HG02623 (cell line): ENCODE data around the gene IL2RA.
"Not testable (repeated sequence)": the region's sequence is repeated elsewhere in the genome, so short reads cannot be mapped to it uniquely, and the experiment has no call there.

Source experiments
- ATAC-seq: cut with Tn5 transposase; IDR thresholded peaks from one replicate; pipeline ENCODE4 v1.9.1; 2021; ENCODE audit warnings: moderate library complexity; ENCODE audit not compliant: unreplicated experiment

Gene IL2RA

DNA sequence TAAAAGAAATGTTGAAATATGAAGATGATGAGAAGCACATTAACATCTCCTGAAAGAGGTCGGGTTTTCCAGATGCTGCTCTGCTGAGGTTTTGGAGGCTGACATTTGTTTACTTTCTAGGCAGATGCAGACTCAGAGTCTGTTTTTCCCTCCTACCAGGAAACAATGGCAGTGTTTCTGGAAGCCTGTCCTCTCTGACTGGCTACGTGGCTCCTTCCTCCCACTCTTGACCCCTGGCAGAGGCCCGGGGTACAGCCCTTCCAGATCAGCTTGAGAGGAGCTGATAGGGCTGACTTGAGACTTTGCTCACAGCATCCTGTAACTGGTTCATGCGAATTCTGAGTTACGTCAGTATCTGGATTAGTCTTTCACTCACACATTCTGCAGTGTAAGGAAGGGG, 43.7 kb downstream of the IL2RA start:
- ATAC-seq, result no peak

DNA sequence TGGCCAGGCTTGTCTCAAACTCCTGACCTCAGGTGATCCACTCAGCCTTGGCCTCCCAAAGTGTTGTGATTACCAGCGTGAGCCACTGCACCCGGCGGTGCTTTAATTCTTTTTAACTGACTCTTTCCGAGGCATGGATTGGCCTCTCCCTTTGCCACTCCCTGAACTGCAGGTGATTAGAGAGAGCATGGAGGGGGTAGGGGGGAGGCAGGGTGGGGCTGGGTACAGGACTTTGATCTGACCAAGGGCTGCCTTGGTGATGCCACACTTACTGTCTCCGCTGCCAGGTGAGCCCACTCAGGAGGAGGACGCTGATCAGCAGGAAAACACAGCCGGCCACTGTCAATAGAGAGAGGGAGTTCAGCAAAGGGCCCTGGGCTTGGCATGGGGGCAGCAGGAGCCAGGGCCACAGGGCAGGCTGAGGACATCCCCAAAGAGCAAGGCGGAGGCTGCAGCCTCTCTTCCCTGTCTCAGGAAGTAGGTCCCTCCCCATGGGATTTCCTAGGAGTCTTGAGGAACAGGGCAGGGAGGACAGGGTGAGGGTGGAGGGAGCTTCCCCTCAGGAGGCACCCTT, 44.3 kb downstream of the IL2RA start:
- ATAC-seq, result no peak

DNA sequence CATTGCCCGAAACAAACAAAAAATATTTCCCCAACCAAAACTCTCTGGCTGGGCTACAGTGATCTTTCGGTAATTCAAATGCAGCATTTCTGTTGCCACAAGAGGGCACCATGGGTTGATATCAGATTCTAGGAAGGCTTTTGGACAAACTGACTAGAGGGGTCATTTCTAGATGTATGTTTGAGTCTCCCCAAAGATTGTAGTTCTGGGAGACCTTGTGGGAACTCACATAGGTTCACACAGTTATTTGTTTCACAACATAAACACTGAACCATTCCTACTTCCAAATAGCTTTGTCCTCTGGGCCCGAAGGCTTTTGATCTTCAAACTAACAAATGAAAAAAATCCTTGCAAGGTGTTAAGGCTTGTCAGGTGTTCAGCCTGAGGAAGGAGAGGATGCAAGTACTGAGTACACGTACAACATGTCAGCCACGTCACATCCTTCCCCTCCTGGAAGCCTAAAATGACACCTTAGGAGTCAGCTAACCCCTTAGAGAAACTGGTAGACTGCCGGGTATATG, 47.9 kb downstream of the IL2RA start:
- no peak for ATAC-seq

DNA sequence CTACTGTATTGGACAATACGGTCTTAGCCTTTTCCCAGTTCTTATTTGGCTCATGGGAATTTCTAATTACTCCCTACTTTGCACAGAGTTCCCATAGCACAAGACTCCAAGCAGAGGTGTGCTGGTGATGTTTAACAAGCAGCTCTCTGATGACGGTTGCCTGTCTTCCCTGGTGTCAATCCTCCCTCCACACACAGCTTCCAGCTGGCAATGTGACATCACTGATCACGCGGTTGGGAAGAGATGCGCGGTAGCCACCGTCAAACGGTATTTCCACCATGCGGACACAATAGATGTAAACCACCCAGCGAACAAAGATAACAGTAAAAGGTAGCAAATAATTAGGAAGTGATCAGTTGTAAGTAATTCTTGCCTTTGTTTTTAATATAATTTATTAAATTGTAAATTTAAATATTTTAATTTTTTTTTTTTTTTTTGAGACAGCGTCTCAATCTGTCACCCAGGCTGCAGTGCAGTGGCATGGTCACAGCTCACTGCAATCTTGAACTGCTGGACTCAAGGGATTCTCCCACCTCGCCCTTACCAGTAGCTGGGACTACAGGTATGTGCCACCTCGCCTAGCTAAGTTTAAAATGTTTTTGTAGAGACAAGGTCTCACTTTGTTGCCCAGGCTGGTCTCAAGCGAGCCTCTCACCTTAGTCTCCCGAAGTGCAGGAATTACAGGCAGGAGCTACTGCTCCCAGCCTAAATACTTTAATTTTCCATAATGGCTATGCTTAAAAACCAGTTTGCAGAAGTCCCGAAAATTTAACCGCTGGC, 48.6 kb downstream of the IL2RA start:
- no peak for ATAC-seq

DNA sequence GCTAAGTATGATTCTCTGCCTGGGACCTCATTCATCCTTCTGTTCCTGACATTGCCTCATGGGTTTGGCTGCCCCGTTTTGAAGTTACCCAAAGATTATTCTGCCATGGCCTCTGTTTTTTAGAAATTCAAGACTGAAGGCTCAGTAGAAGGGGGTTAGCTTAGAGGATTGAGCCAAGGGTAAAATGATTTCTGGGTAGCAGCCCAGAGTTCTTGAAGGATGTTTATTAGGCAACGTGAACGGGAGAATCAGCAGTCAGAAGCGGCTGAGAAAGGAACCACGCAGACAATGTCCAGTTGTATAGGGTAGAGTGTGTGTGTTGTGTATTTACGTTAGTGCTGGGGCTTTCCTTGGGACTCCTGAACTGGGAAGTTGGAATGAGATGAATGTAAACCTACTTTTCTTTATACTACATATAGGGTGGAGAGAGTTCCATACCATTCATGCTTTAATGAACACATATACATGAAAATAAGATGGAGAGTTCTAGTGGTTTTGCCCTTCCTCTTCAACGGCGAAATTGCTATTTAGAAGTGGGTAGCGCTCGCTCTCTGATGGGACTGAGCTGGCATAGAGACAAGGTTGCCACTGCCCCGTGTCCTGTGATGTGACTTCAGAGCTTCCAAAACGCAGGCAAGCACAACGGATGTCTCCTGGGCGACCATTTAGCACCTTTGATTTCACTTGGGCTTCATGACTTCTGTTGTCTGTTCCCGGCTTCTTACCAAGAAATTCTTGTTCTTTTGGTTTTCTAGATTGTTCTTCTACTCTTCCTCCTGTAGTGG, 49.9 kb downstream of the IL2RA start:
- no peak for ATAC-seq

DNA sequence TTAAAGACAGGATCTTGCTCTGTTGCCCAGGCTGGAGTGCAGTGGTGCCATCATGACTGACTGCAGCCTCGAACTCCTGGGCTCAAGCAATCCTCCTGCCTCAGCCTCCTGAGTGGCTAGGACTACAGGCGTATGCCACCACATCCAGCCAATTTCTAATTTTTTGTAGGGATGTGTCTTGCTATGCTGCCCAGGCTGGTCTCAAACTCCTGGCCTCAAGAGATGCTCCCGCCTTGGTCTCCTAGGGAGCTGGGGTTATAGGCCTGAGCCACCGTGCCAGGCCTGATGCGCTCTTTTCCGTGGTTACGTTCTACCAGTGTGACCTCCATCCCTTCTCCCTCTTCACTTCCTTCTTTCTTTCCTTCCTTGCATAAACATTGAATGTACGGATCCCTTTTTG, 50.6 kb downstream of the IL2RA start:
- no peak for ATAC-seq

DNA sequence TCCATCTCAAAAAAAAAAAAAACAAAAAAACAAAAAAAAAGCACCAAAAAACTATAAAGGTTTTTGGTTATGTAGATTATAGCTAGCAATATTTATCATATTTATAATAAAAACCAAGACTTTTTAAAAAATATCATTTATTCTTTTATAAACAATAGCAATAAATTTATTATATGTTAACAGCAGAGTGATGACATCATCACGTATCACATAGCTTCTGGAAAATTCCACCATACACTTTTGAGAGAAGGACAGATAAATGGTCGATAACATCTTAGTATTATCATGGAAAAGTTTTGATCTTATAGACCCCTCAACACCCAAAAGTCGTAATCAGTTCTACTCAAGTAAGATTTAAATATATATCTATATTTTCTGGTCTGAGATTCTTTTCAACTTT, 51.6 kb downstream of the IL2RA start:
- no peak for ATAC-seq

DNA sequence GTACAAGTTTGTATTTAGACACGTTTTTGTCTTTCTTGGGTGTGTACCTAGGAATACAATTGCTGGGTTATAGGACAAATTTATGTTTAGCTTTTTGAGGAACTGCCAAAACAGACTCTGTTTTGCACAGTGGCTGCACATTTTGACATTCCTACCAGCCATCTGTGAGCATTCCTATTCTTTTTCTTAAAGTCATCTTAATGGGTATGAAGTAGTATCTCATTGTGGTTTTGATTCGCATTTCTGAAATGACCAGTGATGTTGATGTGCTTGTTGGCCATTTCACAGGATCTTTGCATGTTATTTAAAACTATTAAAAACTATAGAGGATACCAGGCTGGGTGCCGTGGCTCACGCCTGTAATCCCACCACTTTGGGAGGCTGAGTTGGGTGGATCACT, 52.2 kb downstream of the IL2RA start:
- no peak for ATAC-seq

DNA sequence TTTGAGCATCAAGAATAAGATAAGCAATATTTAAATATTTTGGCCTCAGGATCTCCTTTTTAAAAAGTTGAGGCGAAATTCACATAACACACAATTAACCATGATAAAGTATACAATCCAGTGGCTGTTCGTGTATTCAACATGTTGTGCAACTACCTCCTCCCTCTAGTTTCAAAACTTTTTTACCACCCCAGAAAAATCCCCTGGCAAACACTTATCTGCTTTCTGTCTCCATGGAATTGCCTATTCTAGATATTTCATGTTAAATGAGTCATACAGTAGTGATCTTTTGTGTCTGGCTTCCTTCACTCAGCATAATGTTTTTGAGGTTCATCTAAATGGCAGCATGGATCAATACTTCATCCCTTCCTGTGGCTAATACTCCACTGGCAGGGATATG, 53.0 kb downstream of the IL2RA start:
- no peak for ATAC-seq

DNA sequence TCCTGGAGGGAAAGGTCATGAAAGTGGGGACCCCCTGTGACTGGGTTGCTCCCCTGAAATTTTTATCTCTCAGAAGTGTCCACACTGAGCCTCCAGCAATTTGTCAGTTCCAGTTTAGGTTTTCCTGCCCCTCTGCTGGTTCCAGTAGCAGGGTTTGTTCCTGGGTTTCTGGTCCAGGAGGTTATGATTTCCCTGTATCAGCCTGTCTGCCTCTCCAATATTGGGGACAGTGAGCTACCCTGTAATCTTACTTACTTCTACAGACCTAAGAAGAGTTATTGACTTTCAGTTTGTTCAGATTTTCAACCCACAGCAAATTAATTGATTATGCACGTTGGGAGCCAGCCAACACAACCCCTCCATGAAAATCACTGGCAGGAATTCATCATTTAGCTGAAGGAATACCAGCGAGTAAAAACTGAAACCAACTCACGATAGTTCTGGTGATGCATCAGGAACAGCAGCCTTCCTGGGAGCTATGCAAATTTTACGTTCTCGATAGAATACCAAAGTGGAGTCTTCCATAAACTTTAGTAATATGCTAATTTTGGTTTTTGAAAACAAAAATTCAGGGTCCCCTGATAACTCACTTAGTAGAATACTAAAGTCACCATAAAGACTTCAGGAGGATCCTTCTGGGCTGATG, 53.5 kb downstream of the IL2RA start:
- ATAC-seq, result no peak

DNA sequence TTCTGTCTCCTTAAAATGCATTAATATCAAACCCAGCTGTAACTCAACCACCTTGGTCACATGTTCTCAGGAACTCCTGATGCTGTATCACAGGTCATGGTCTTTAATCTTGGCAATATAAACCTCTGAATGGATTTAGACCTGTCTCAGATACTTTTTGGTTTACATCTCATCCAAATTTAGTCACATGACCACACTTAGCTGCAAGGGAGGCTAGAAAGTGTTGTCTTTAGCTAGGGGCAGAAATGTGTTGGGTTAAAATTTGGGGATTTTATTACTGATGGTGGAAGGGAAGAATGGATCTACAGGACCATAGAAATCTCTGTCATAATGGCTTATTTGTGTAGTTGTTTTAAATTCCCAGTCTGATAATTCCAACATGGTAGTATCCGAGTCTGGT, 55.2 kb downstream of the IL2RA start:
- no peak for ATAC-seq

DNA sequence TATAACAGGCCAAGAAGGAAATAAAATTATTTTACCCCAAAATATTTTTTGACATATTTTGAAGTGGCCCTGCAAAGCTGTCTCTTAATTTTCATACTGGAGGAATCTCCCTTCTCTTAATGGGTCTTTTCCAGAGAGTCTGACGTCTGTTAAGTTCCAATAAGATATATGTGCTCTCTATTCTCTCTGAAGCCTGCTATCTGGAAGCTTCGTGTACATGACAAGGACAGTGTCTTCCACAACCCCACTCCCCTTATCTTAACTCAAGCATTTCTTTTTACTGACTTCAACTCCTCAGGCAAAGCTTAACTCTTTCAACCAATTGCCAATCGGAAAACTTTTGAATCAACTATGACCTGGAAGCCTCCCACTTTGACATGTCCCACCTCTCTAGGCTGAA, 55.6 kb downstream of the IL2RA start:
- no peak for ATAC-seq

DNA sequence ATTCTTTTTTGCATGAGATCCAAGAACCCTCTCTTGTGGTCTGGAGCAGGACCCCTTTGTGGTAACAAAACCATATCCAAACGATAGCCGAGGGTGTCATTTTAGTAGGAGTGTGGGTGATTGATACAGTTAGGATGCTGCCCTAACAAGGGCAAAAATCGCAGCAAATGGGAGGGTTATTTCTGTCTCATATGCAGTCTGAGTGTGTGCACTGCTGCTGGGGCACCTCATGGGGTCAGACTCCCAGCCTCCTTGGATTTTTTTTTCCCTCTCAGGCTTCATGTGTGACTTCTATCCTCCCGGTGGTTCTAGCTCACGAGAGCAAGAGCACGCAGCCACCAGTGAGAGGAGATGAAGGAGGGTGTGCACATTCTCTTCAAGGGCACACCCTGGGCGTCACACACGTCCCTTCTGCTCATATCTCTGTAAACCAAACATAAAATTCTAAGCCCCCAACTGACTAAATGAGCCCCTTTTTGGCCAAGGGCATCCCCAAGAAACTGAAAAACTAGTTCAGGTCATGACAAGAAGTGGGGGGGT, 56.2 kb downstream of the IL2RA start:
- ATAC-seq, result no peak

DNA sequence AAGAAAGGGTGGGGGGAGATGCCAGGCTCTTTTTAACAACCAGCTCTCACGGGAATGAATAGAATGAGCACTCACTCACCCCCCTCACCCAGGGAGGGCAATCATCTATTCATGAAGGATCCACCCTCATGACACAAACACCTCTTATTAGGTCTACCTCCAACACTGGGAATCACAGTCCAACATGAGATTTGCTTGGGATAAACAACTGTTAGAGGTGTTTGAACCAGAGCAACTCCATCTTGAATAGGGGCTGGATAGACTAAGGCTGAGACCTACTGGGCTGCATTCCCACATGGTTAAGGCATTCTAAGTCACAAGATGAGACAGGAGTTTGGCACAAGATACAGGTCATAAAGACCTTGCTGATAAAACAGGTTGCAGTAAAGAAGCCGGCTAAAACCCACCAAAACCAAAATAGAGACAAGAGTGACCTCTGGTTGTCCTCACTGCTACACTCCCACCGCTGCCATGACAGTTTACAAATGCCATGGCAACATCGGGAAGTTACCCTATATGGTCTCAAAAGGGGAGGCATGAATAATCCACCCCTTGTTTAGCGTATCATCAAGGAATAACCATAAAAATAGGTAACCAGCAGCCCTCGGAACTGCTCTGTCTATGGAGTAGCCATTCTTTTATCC, 56.9 kb downstream of the IL2RA start:
- ATAC-seq, result not testable (repeated sequence)

DNA sequence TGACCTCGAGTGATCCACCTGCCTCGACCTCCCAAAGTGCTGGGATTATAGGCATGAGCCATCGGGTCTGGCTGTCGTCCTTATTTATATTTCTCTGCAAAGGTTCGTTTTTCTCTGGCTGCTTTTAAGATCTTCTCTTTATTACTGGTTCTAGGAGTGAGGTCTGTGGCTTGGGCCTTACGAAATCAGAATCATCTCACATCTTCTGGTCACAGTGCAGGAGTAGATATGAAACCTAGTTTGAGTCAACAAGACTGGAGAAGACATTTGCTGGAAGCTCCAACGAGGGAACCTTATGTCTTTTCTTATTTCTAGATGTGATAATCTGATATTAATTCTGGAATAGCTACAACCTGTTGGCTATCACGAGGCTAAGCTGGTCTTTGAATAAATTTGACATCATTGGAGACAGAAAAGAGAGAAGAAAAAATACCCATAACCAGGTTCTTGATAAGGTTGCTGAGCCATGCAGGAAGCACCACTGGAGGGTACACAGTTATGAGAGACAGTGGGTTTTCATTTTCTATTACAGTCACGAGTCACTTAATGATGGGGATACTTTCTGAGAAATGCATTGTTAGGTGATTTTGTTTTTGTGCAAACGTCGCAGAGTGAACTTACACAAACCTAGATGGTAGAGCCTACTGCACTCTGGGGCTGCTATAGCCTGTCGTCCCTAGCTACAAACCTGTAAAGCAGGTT, 59.2 kb downstream of the IL2RA start:
- no peak for ATAC-seq

DNA sequence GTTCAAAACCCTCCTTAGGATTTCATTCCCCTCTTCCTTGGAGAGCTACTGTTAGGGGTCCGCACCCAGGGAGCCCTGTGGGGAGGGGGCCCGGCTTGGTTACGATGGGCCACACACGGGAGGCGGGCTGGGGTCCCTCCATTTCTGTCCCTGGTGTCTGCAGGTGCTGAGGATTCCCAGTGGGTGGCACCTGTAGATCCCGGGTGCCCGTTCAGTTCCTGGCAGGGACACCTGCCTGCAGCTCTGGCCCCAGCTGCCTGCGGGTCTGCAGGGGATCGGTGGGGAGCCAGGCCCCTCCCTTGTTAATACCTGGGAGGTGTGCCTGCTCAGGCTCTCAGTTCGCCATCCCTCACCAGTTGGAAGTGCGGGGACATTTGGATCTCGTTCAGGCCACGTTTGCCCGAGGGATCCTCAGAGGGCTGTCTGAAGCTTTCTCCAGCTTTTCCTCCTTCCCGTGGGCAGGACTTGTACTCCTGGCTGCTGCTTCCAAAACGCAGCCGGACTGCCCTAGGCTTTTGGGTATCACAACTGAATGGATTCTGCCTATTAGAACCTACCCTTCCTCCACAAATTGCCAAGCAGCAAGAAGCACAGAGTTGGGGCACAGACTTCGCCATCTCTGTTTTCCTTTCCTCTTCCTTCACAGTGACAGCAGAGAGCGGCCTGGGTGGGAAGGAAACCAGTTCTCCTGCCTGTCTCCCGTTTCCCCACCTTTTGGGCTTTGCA, 62.6 kb downstream of the IL2RA start:
- ATAC-seq, result no peak

DNA sequence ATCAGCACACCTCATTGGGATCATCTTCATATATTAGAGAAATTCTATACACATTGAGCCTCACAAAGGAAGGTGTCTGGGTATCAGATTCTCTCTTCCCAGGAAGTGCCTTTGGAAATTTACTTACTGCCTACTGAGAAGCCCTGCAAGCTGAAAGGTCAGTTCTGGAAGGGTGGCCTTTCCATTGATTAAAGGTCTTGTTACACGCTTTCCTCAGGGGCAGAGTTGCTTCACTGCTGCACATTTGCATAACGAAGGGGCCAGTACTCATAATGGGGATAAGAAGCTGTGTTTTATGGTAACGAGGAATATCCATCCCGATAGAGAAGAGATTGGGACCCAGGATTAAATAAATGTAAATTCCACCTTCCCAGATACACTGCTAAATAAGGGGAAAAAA, 65.5 kb downstream of the IL2RA start:
- no peak for ATAC-seq

DNA sequence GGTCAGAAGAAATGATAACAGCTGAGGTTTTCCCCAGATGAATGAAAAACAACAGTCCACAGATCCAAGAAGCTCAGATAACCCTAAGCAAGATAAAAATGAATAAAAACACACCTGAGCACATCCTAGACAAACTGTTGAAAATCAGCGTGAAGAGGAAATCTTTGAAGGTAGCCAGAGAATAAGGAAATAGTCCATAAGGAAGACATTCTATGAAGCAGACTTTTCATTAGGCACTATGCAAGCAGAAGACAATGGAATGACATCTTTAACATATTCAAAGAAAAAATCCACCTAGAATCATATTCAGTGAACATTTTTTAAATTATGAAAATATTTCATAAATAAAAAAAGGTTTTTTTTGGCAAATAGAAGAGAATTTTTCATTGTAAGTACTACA, 69.8 kb downstream of the IL2RA start:
- ATAC-seq, result no peak

DNA sequence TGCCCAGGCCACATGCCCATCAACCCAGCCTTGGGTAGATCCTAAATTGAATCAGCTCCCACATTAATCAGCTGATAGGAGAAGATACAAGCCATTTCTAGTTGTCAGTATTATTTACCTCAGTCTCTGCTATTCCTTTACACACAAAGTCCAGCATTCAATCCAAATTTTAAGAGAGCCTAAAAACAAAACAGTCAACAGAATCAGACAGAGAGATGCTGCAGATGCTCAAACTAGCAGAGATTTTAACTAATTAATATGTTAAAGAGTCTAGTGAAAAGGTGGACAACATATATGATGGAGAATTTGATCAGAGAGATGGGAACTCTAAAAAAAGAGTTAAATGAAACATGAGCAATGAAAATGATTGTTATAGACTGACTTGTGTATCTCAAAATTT, 70.5 kb downstream of the IL2RA start:
- ATAC-seq, result no peak
